SK-N-SH treated with all-trans-retinoic acid at 6 μM for 48 hours (cell line): Measurements from ENCODE around the gene FGGY.

Experiments used
- ARNTL ChIP-seq: fragments of 450-650 bp; formaldehyde crosslinking; IDR thresholded peaks from 2 replicates; pipeline ENCODE4 v1.5.0; 2020; ENCODE audit warnings: low read depth, mild to moderate bottlenecking, moderate library complexity, borderline replicate concordance
- ESRRG ChIP-seq: fragments of 250-450 bp; sonication (Bioruptor Pico); IDR thresholded peaks from 2 replicates; pipeline ENCODE4 v1.6.1; 2021; ENCODE audit warnings: mild to moderate bottlenecking
- GLIS3 ChIP-seq: fragments of 250-450 bp; sonication (Bioruptor Pico); IDR thresholded peaks from 2 replicates; pipeline ENCODE4 v1.5.0; 2020; ENCODE audit warnings: mild to moderate bottlenecking, moderate library complexity
- ISL1 ChIP-seq: fragments of 250-450 bp; sonication (Bioruptor Pico); IDR thresholded peaks from 2 replicates; pipeline ENCODE4 v2.1.2; 2022; ENCODE audit warnings: mild to moderate bottlenecking, moderate library complexity
- PATZ1 ChIP-seq: fragments of 250-450 bp; sonication (Bioruptor Pico); IDR thresholded peaks from 2 replicates; pipeline ENCODE4 v1.8.0; 2020; ENCODE audit warnings: mild to moderate bottlenecking, moderate library complexity, borderline replicate concordance
- POU6F1 ChIP-seq: fragments of 250-450 bp; sonication (Bioruptor Pico); IDR thresholded peaks from 2 replicates; pipeline ENCODE4 v1.8.0; 2021; ENCODE audit warnings: low read depth, mild to moderate bottlenecking, moderate library complexity, borderline replicate concordance
- RARB ChIP-seq: fragments of 250-450 bp; sonication (Bioruptor Pico); IDR thresholded peaks from 2 replicates; pipeline ENCODE4 v1.8.0; 2021; ENCODE audit warnings: mild to moderate bottlenecking, moderate library complexity
- TOX ChIP-seq: fragments of 250-450 bp; sonication (Bioruptor Pico); IDR thresholded peaks from 2 replicates; pipeline ENCODE4 v1.8.0; 2021; ENCODE audit warnings: mild to moderate bottlenecking, moderate library complexity, borderline replicate concordance
- ZFP3 ChIP-seq: fragments of 250-450 bp; sonication (Bioruptor Pico); IDR thresholded peaks from 2 replicates; pipeline ENCODE4 v1.5.0; 2020; ENCODE audit warnings: mild to moderate bottlenecking, moderate library complexity
- ZNF565 ChIP-seq: fragments of 450-650 bp; formaldehyde crosslinking; conservative IDR thresholded peaks from 2 replicates; pipeline ENCODE4 v1.5.0; 2020; ENCODE audit warnings: low read depth, mild to moderate bottlenecking, moderate library complexity
- ZNF70 ChIP-seq: fragments of 450-650 bp; formaldehyde crosslinking; IDR thresholded peaks from 2 replicates; pipeline ENCODE4 v1.5.0; 2020; ENCODE audit warnings: mild to moderate bottlenecking, moderate library complexity
- ZNF8 ChIP-seq: fragments of 450-650 bp; formaldehyde crosslinking; IDR thresholded peaks from 2 replicates; pipeline ENCODE4 v1.5.0; 2020; ENCODE audit warnings: mild to moderate bottlenecking, moderate library complexity

GRCh38 chr1:59329412-59330053 lies 32.6 kb downstream of the FGGY start:
- TF ChIP-seq ZNF70 (no peak), ESRRG (CRISPR knock-in tag) (no peak), ARNTL (CRISPR knock-in tag) (no peak), PATZ1 (CRISPR knock-in tag) (no peak), GLIS3 (CRISPR knock-in tag) (no peak), TOX (no peak), ISL1 (CRISPR knock-in tag) (no peak), RARB (no peak), ZNF565 (CRISPR knock-in tag) (no peak), ZNF8 (CRISPR knock-in tag) (no peak), ZFP3 (CRISPR knock-in tag) (no peak), POU6F1 (CRISPR knock-in tag) (no peak)
